IMR-90 (cell line): ENCODE results near the gene FAM184A. TPM values are rescaled to one million over a fixed set of nuclear protein-coding genes. Genes with fewer than 3 reads are reported as not detected.

Experiments used
- ATAC-seq: fragments of 200-7000 bp; cut with Tn5 transposase; 2 replicates; pipeline ENCODE4 v1.9.1; 2020; ENCODE audit warnings: low read depth, mild to moderate bottlenecking, moderate library complexity
- BruUV-seq: library from RNA; stranded (reverse); fragments of 400-500 nt; replicated peaks from 2 replicates; lab custom pipeline; 2021; lab: Mats Ljungman, UMichigan
- CTCF ChIA-PET: fragments of 300-600 bp; formaldehyde crosslinking; extraction: SDS; loops from one replicate; lab custom pipeline; 2021; ENCODE audit warnings: antibody characterized with exemption; lab: Yijun Ruan, JAX
- POLR2A ChIA-PET: fragments of 300-600 bp; sonication (Branson Sonifier 250); formaldehyde crosslinking; loops from one replicate; lab custom pipeline; 2022; ENCODE audit warnings: antibody characterized with exemption; ENCODE audit not compliant: unreplicated experiment; lab: Charles Lee
- DNase-seq: peaks from one replicate; pipeline ENCODE4 v3.0.0; 2013
- H2AFZ ChIP-seq: replicated peaks from 2 replicates; pipeline ENCODE3; 2013; ENCODE audit warnings: low read length, mild to moderate bottlenecking; ENCODE audit not compliant: poor library complexity
- H2AK5ac ChIP-seq: 2 replicates; pipeline ENCODE4 v1.6.1; 2013; ENCODE audit warnings: low read depth, low read length, inconsistent platforms
- H2AK9ac ChIP-seq: replicated peaks from 2 replicates; pipeline ENCODE3; 2013; ENCODE audit warnings: mild to moderate bottlenecking, low read depth, low read length, moderate library complexity; ENCODE audit not compliant: poor library complexity
- H2BK120ac ChIP-seq: 2 replicates; pipeline ENCODE4 v1.6.1; 2013; ENCODE audit warnings: low read depth, low read length, inconsistent platforms
- H2BK15ac ChIP-seq: 3 replicates; pipeline ENCODE4 v1.6.1; 2013; ENCODE audit warnings: low read depth, low read length, inconsistent platforms
- H2BK20ac ChIP-seq: 2 replicates; pipeline ENCODE4 v1.6.1; 2013; ENCODE audit warnings: low read depth, mild to moderate bottlenecking, inconsistent platforms, low read length, moderate library complexity
- H2BK5ac ChIP-seq: 2 replicates; pipeline ENCODE4 v1.6.1; 2013; ENCODE audit warnings: mild to moderate bottlenecking, low read depth, low read length, inconsistent platforms; ENCODE audit not compliant: poor library complexity, severe bottlenecking
- H3K14ac ChIP-seq: replicated peaks from 2 replicates; pipeline ENCODE4 v1.6.1; 2013; ENCODE audit warnings: low read depth, low read length, inconsistent platforms
- H3K18ac ChIP-seq: 2 replicates; pipeline ENCODE4 v1.6.1; 2013; ENCODE audit warnings: low read depth, low read length, control low read depth
- H3K23ac ChIP-seq: 2 replicates; pipeline ENCODE4 v1.6.1; 2013; ENCODE audit warnings: low read depth, low read length, inconsistent platforms
- H3K27ac ChIP-seq: 2 replicates; pipeline ENCODE4 v1.5.1; 2013; ENCODE audit warnings: mild to moderate bottlenecking, control low read depth, low read length; ENCODE audit not compliant: insufficient read depth
- H3K27me3 ChIP-seq: 2 replicates; pipeline ENCODE4 v1.6.1; 2013; ENCODE audit warnings: low read length; ENCODE audit not compliant: control insufficient read depth, insufficient read depth
- H3K36me3 ChIP-seq: 2 replicates; pipeline ENCODE4 v1.6.1; 2013; ENCODE audit warnings: low read length, mixed read lengths; ENCODE audit not compliant: control insufficient read depth, insufficient read depth
- H3K4ac ChIP-seq: 2 replicates; pipeline ENCODE4 v1.6.1; 2013; ENCODE audit warnings: low read depth, low read length, inconsistent platforms
- H3K4me1 ChIP-seq: 2 replicates; pipeline ENCODE4 v1.6.1; 2013; ENCODE audit warnings: low read length, mixed read lengths; ENCODE audit not compliant: control insufficient read depth, insufficient read depth
- H3K4me2 ChIP-seq: 2 replicates; pipeline ENCODE4 v1.6.1; 2013; ENCODE audit warnings: low read depth, mild to moderate bottlenecking, control low read depth, low read length, moderate library complexity
- H3K4me3 ChIP-seq: 2 replicates; pipeline ENCODE4 v1.5.1; 2013; ENCODE audit warnings: low read depth, mild to moderate bottlenecking, control low read depth, low read length, moderate library complexity; ENCODE audit not compliant: insufficient read depth
- H3K56ac ChIP-seq: 2 replicates; pipeline ENCODE4 v1.6.1; 2013; ENCODE audit warnings: low read length, inconsistent platforms; ENCODE audit not compliant: insufficient read depth; ENCODE audit errors: extremely low read depth
- H3K79me1 ChIP-seq, 2 experiments: 2 replicates each; pipeline ENCODE4 v1.6.1; 2013; ENCODE audit warnings: low read length in 2 of 2, inconsistent platforms in 1 of 2, low read depth in 1 of 2
- H3K9ac ChIP-seq: 2 replicates; pipeline ENCODE4 v1.6.1; 2013; ENCODE audit warnings: low read depth, low read length, control low read depth
- H3K9me1 ChIP-seq: 2 replicates; pipeline ENCODE4 v1.6.1; 2013; ENCODE audit warnings: low read length, inconsistent platforms; ENCODE audit not compliant: insufficient read depth
- H3K9me3 ChIP-seq: 2 replicates; pipeline ENCODE4 v1.6.1; 2013; ENCODE audit warnings: low read length; ENCODE audit not compliant: control insufficient read depth, insufficient read depth
- H4K20me1 ChIP-seq: 2 replicates; pipeline ENCODE4 v1.6.1; 2013; ENCODE audit warnings: low read length, inconsistent platforms; ENCODE audit not compliant: insufficient read depth
- H4K5ac ChIP-seq: 2 replicates; pipeline ENCODE4 v1.6.1; 2013; ENCODE audit warnings: mild to moderate bottlenecking, low read depth, low read length, control low read depth
- H4K8ac ChIP-seq, 2 experiments: 2 replicates each; pipeline ENCODE4 v1.6.1; 2013; ENCODE audit warnings: low read depth in 2 of 2, low read length in 2 of 2, control low read depth in 1 of 2, inconsistent platforms in 1 of 2
- H4K91ac ChIP-seq: 2 replicates; pipeline ENCODE4 v1.6.1; 2013; ENCODE audit warnings: low read depth, low read length, inconsistent platforms; ENCODE audit not compliant: insufficient read depth
- BHLHE40 ChIP-seq: fragments of 150-350 bp; IDR thresholded peaks from 2 replicates; pipeline ENCODE4 v1.6.1; 2016; ENCODE audit warnings: mild to moderate bottlenecking, low read depth, low read length
- CEBPB ChIP-seq: IDR thresholded peaks from 2 replicates; pipeline ENCODE4 v1.6.1; 2012; ENCODE audit warnings: low read depth, low read length, improper control_type of control experiment
- CHD1 ChIP-seq: IDR thresholded peaks from 2 replicates; pipeline ENCODE4 v1.6.1; 2012; ENCODE audit warnings: low read depth, low read length, improper control_type of control experiment
- CTCF ChIP-seq: conservative IDR thresholded peaks from 2 replicates; pipeline ENCODE4 v1.5.1; 2012; ENCODE audit warnings: mild to moderate bottlenecking, low read depth, low read length, improper control_type of control experiment
- FOS ChIP-seq: fragments of 150-350 bp; IDR thresholded peaks from 2 replicates; pipeline ENCODE4 v1.6.1; 2016; ENCODE audit warnings: low read depth, low read length
- MAFK ChIP-seq: IDR thresholded peaks from 2 replicates; pipeline ENCODE4 v1.6.1; 2012; ENCODE audit warnings: low read depth, low read length, improper control_type of control experiment
- MAZ ChIP-seq: IDR thresholded peaks from 2 replicates; pipeline ENCODE4 v1.6.1; 2012; ENCODE audit warnings: low read depth, mild to moderate bottlenecking, low read length, improper control_type of control experiment, moderate library complexity, borderline replicate concordance
- MXI1 ChIP-seq: IDR thresholded peaks from 2 replicates; pipeline ENCODE4 v1.6.1; 2012; ENCODE audit warnings: low read depth, mild to moderate bottlenecking, low read length, moderate library complexity, borderline replicate concordance
- NFE2L2 ChIP-seq: fragments of 150-350 bp; IDR thresholded peaks from 2 replicates; pipeline ENCODE4 v1.6.1; 2016; ENCODE audit warnings: low read depth, mild to moderate bottlenecking, low read length
- POLR2A ChIP-seq: IDR thresholded peaks from 2 replicates; pipeline ENCODE4 v1.6.1; 2012; ENCODE audit warnings: mild to moderate bottlenecking, low read depth, low read length
- RAD21 ChIP-seq: IDR thresholded peaks from 2 replicates; pipeline ENCODE4 v1.6.1; 2012; ENCODE audit warnings: low read length, improper control_type of control experiment
- RCOR1 ChIP-seq: IDR thresholded peaks from 2 replicates; pipeline ENCODE4 v1.6.1; 2012; ENCODE audit warnings: mild to moderate bottlenecking, low read length, improper control_type of control experiment; ENCODE audit not compliant: insufficient replicate concordance
- RFX5 ChIP-seq: IDR thresholded peaks from 2 replicates; pipeline ENCODE4 v1.8.0; 2012; ENCODE audit warnings: low read depth, mild to moderate bottlenecking, low read length, moderate library complexity
- SMC3 ChIP-seq: fragments of 150-350 bp; IDR thresholded peaks from 2 replicates; pipeline ENCODE4 v1.6.1; 2016; ENCODE audit warnings: low read depth, mild to moderate bottlenecking, antibody characterized with exemption, low read length, moderate library complexity
- WGBS, 2 experiments: methylation state at CpG; one replicate each; pipeline versions ENCODE4 v1.1.5 to v1.1.7; 2013; ENCODE audit warnings: missing lambda C conversion rate in 2 of 2; ENCODE audit not compliant: insufficient read length in 1 of 2; ENCODE audit errors: extremely low coverage in 2 of 2; 5-methylcytosine and 5-hydroxymethylcytosine counted together
- dilution Hi-C: fragments of 300-500 bp; cut with HindIII; formaldehyde crosslinking; loops from one replicate; pipeline ENCODE4 v1.14.3; 2018; ENCODE audit warnings: low sequenced_read_pairs; ENCODE audit not compliant: unreplicated experiment
- in situ Hi-C: fragments of 300-500 bp; cut with MboI; formaldehyde crosslinking; loops from 3 replicates; pipeline ENCODE4 v1.14.3; 2019; ENCODE audit warnings: low sequenced_read_pairs, inconsistent platforms, mixed read lengths
- intact Hi-C: fragments of 100-400 bp; cut with micrococcal nuclease; formaldehyde crosslinking; loops from 2 replicates; pipeline ENCODE4 v1.10.0; 2022
- polyA plus RNA-seq, 3 experiments: library from polyadenylated mRNA; depleted of rRNA; stranded (reverse); fragments of >200 nt; gene quantifications; 2 replicates each; pipeline ENCODE4 v1.2.3, GENCODE V29; 2012; ENCODE audit warnings: low replicate concordance in 1 of 3
- total RNA-seq: library from RNA; depleted of rRNA; stranded (reverse); fragments of >200 nt; gene quantifications from 2 replicates; pipeline ENCODE4 v1.2.3, GENCODE V29; 2012
- TF ChIP-seq, protein P1 (sequence below): fragments of 150-350 bp; IDR thresholded peaks from 2 replicates; pipeline ENCODE4 v1.6.1; 2016; ENCODE audit warnings: low read depth, mild to moderate bottlenecking, low read length, moderate library complexity, borderline replicate concordance
- TF ChIP-seq, protein P2 (sequence below): fragments of 150-350 bp; IDR thresholded peaks from 2 replicates; pipeline ENCODE4 v1.6.1; 2017; ENCODE audit warnings: mild to moderate bottlenecking, antibody characterized with exemption, low read length, low read depth

The FAM184A gene
- total and polyA plus RNA-seq, 2 of the 4 experiments (the other 2 are of a cell fraction), result 0.03 TPM; not detected in 1

DNA sequence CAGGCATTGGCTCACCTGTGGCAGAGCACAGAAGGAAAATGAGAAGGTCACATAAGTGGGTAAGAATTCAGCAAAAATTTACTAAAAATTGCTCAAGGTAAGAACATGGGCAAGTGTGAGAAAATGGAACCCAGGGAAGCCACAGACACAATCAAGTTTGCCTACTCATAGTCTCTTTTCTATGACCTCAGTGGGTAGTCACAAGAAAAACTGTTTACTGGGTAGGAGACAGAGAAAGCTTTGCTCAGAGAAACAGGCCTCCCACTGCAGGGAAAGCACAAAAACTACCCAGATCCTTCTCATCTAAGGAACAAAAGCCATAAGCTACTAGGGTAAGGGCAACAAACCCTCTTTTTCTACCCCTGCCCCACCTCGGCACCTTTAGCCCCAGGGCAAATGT, 35.2 kb downstream of the FAM184A start:
- H2BK20ac ChIP-seq, result no peak overlapping the region
- no peak for ATAC-seq
- no CpG with 5 or more reads among the region's 1 CpG for WGBS, 2 experiments

More for the DNA sequence above, 35.2 kb downstream of the FAM184A start:
- H4K91ac ChIP-seq, result no peak overlapping the region
- in situ Hi-C loops, result no loop called here
- ChIA-PET POLR2A (no interaction called here), CTCF (no interaction called here)
- H2AK5ac ChIP-seq, result no peak overlapping the region
- DNase-seq, result no peak
- intact Hi-C loops, result no loop called here
- H3K23ac ChIP-seq, result no peak overlapping the region
- no peak overlapping the region for H2AK9ac ChIP-seq
- no peaks in the 10 kb centered on the region for H4K20me1 ChIP-seq
- no peak overlapping the region for H2BK120ac ChIP-seq
- no peak overlapping the region for H3K4me2 ChIP-seq
- no peak overlapping the region for H3K56ac ChIP-seq
- TF ChIP-seq MAFK (no peak), RAD21 (no peak), RCOR1 (no peak), CEBPB (no peak), SMC3 (no peak), MAZ (no peak), FOS (no peak), RFX5 (no peak), POLR2A (no peak), BHLHE40 (no peak), CHD1 (no peak), MXI1 (no peak), NFE2L2 (no peak), CTCF (no peak)
- TF ChIP-seq, protein P1, sequence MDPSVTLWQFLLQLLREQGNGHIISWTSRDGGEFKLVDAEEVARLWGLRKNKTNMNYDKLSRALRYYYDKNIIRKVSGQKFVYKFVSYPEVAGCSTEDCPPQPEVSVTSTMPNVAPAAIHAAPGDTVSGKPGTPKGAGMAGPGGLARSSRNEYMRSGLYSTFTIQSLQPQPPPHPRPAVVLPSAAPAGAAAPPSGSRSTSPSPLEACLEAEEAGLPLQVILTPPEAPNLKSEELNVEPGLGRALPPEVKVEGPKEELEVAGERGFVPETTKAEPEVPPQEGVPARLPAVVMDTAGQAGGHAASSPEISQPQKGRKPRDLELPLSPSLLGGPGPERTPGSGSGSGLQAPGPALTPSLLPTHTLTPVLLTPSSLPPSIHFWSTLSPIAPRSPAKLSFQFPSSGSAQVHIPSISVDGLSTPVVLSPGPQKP, result no peak
- TF ChIP-seq, protein P2, sequence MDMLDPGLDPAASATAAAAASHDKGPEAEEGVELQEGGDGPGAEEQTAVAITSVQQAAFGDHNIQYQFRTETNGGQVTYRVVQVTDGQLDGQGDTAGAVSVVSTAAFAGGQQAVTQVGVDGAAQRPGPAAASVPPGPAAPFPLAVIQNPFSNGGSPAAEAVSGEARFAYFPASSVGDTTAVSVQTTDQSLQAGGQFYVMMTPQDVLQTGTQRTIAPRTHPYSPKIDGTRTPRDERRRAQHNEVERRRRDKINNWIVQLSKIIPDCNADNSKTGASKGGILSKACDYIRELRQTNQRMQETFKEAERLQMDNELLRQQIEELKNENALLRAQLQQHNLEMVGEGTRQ, result no peak
- no peaks in the 10 kb centered on the region for H3K27me3 ChIP-seq
- no peak overlapping the region for H3K9ac ChIP-seq
- no peak overlapping the region for H2BK15ac ChIP-seq
- H4K8ac ChIP-seq, result no peak overlapping the region
- no peak overlapping the region for H3K18ac ChIP-seq
- dilution Hi-C loops, result no loop called here
- H3K36me3 ChIP-seq, result no peaks in the 10 kb centered on the region
- H2AFZ ChIP-seq, result no peak overlapping the region
- H3K27ac ChIP-seq, result no peak overlapping the region
- H3K9me3 ChIP-seq, result no peaks in the 10 kb centered on the region
- H3K79me1 ChIP-seq, result no peaks in the 10 kb centered on the region
- H2BK5ac ChIP-seq, result no peak overlapping the region
- H3K14ac ChIP-seq, result no peak overlapping the region
- H4K5ac ChIP-seq, result no peak overlapping the region
- no peak overlapping the region for H3K4me3 ChIP-seq
- no peak overlapping the region for H3K4ac ChIP-seq
- no peaks in the 10 kb centered on the region for H3K4me1 ChIP-seq
- H3K9me1 ChIP-seq, result no peaks in the 10 kb centered on the region
- no TSS peak for BruUV-seq
